K562 (cell line): ENCODE measurements around the gene EDNRB. TPM values are rescaled to one million over a fixed set of nuclear protein-coding genes. Genes with fewer than 3 reads are reported as not detected.

ENCODE experiments used
- ATAC-seq: fragments of 200-7000 bp; cut with Tn5 transposase; 3 replicates; pipeline ENCODE4 v1.9.1; 2020; ENCODE audit warnings: moderate library complexity
- BruUV-seq: library from RNA; stranded (reverse); fragments of 400-500 nt; replicated peaks from 2 replicates; lab custom pipeline; 2021; lab: Mats Ljungman, UMichigan
- CTCF ChIA-PET: fragments of 300-600 bp; formaldehyde crosslinking; extraction: SDS; loops from one replicate; lab custom pipeline; 2021; ENCODE audit warnings: low intra/inter-chr PET ratio; lab: Yijun Ruan, JAX
- POLR2A ChIA-PET: fragments of 300-600, 350-650 bp; sonication (Branson Sonifier 250); formaldehyde crosslinking; extraction: SDS; loops from one replicate; lab custom pipeline; 2021; ENCODE audit warnings: antibody characterized with exemption, inconsistent platforms; lab: Yijun Ruan, JAX
- DNase-seq, 4 experiments: peaks; one replicate each; pipeline versions ENCODE4 v3.0.0 to v3.0.0-alpha.2; 2011 to 2018; ENCODE audit warnings: low spot score in 3 of 4, mixed read lengths in 3 of 4; ENCODE audit errors: extremely low read depth in 1 of 4
- FAIRE-seq: peaks from 2 replicates; lab custom pipeline; 2011; peaks lifted over from hg19 to GRCh38; lab: Jason Lieb, UNC
- H2AFZ ChIP-seq: 2 replicates; pipeline ENCODE4 v1.6.0; 2011; ENCODE audit warnings: low read depth, low read length, control low read depth, inconsistent platforms
- H3K27ac ChIP-seq: fragments of 200-600 bp; 3 replicates; pipeline ENCODE4 v1.8.0; 2011; ENCODE audit warnings: low read depth, mild to moderate bottlenecking, control low read depth, inconsistent platforms, low read length, moderate library complexity, mixed read lengths; ENCODE audit errors: extremely low read depth
- H3K27me3 ChIP-seq, 2 experiments: fragments of 300-600 bp in 1 of 2; 2 replicates in 1 of 2; 3 replicates in 1 of 2; pipeline versions ENCODE4 v1.6.0 to v1.8.0; 2011; ENCODE audit warnings: inconsistent platforms in 2 of 2, low read length in 2 of 2, mild to moderate bottlenecking in 1 of 2, mixed read lengths in 1 of 2, moderate library complexity in 1 of 2; ENCODE audit not compliant: control insufficient read depth in 2 of 2, insufficient read depth in 2 of 2
- H3K36me3 ChIP-seq: fragments of 300-600 bp; 3 replicates; pipeline ENCODE4 v1.8.0; 2011; ENCODE audit warnings: mild to moderate bottlenecking, low read length, inconsistent platforms; ENCODE audit not compliant: control insufficient read depth, insufficient read depth
- H3K4me1 ChIP-seq, 2 experiments: fragments of 200-600 bp in 1 of 2; replicated peaks in 1 of 2; 2 replicates in 1 of 2; 3 replicates in 1 of 2; pipeline versions ENCODE4 v1.5.1 to v1.8.0; 2011; ENCODE audit warnings: inconsistent platforms in 2 of 2, low read length in 2 of 2, mild to moderate bottlenecking in 1 of 2, mixed read lengths in 1 of 2, moderate library complexity in 1 of 2; ENCODE audit not compliant: control insufficient read depth in 2 of 2, insufficient read depth in 2 of 2
- H3K4me2 ChIP-seq: 2 replicates; pipeline ENCODE4 v1.6.1; 2011; ENCODE audit warnings: low read length, control low read depth, inconsistent platforms, mixed read lengths; ENCODE audit not compliant: insufficient read depth
- H3K4me3 ChIP-seq: fragments of 200-600 bp; sonication (generic), shearing (Covaris generic); 2 replicates; pipeline ENCODE4 v1.5.1; 2016; ENCODE audit warnings: control low read depth, inconsistent platforms
- H3K79me2 ChIP-seq: fragments of 200-600 bp; 3 replicates; pipeline ENCODE4 v1.8.0; 2011; ENCODE audit warnings: low read length, inconsistent platforms; ENCODE audit not compliant: control insufficient read depth, insufficient read depth
- H3K9ac ChIP-seq, 2 experiments: 2 replicates each; pipeline versions ENCODE4 v1.6.0 to v1.6.1; 2011; ENCODE audit warnings: low read depth in 2 of 2, low read length in 2 of 2, control low read depth in 1 of 2, inconsistent platforms in 1 of 2, mild to moderate bottlenecking in 1 of 2, mixed read lengths in 1 of 2; ENCODE audit not compliant: insufficient read depth in 1 of 2
- H3K9me1 ChIP-seq: one replicate; pipeline ENCODE4 v1.6.0; 2011; ENCODE audit warnings: inconsistent platforms, mild to moderate bottlenecking, low read length, moderate library complexity; ENCODE audit not compliant: control insufficient read depth, insufficient read depth
- H3K9me3 ChIP-seq: replicated peaks from 2 replicates; pipeline ENCODE4 v1.5.1; 2011; ENCODE audit warnings: low read depth, low read length, inconsistent platforms; ENCODE audit not compliant: control insufficient read depth, insufficient read depth
- H4K20me1 ChIP-seq: replicated peaks from 2 replicates; pipeline ENCODE4 v1.6.1; 2011; ENCODE audit warnings: low read length, inconsistent platforms, mixed read lengths; ENCODE audit not compliant: control insufficient read depth, insufficient read depth
- BRD4 ChIP-seq: fragments of 200-600 bp; sonication (generic); IDR thresholded peaks from 2 replicates; pipeline ENCODE4 v1.6.1; 2017; ENCODE audit warnings: inconsistent platforms
- CBX8 ChIP-seq: fragments of 200-600 bp; sonication (generic); IDR thresholded peaks from 2 replicates; pipeline ENCODE4 v1.6.1; 2012; ENCODE audit warnings: borderline replicate concordance, mixed run types, low read depth, mild to moderate bottlenecking, moderate library complexity, mixed read lengths, low read length, control low read depth, inconsistent platforms; ENCODE audit not compliant: poor library complexity, severe bottlenecking; ENCODE audit errors: extremely low read depth
- DEAF1 ChIP-seq: fragments of 450-650 bp; formaldehyde crosslinking; IDR thresholded peaks from 2 replicates; pipeline ENCODE4 v1.4.0; 2020; ENCODE audit warnings: mild to moderate bottlenecking, moderate library complexity
- ETV6 ChIP-seq, 3 experiments: fragments of 150-350 bp in 1 of 3; sonication (generic) in 1 of 3; formaldehyde crosslinking in 1 of 3; IDR thresholded peaks; 2 replicates each; pipeline versions ENCODE4 v1.6.1 to v1.8.0; 2014 to 2022; ENCODE audit warnings: borderline replicate concordance in 2 of 3, low read depth in 2 of 3, antibody characterized with exemption in 1 of 3, low read length in 1 of 3, mild to moderate bottlenecking in 1 of 3, missing genetic modification reagents in 1 of 3
- HMGXB4 ChIP-seq: sonication (generic); formaldehyde crosslinking; IDR thresholded peaks from 2 replicates; pipeline ENCODE4 v1.8.1; 2023; ENCODE audit warnings: mild to moderate bottlenecking, missing genetic modification reagents
- KDM4B ChIP-seq, 2 experiments: fragments of 450-650 bp in 1 of 2; sonication (generic) in 1 of 2; IDR thresholded peaks; 2 replicates each; pipeline ENCODE4 v1.6.1; 2016 to 2017; ENCODE audit warnings: borderline replicate concordance in 2 of 2, antibody characterized with exemption in 1 of 2, low read depth in 1 of 2, mild to moderate bottlenecking in 1 of 2
- KLF16 ChIP-seq: IDR thresholded peaks from 2 replicates; pipeline ENCODE4 v1.6.1; 2016; ENCODE audit warnings: antibody characterized with exemption
- PREB ChIP-seq: sonication (generic); formaldehyde crosslinking; IDR thresholded peaks from 2 replicates; pipeline ENCODE4 v1.8.1; 2023; ENCODE audit warnings: mild to moderate bottlenecking, missing genetic modification reagents
- PRMT5 ChIP-seq: sonication (generic); formaldehyde crosslinking; IDR thresholded peaks from 2 replicates; pipeline ENCODE4 v1.5.0; 2020; ENCODE audit warnings: missing genetic modification reagents
- SMAD1 ChIP-seq: fragments of 150-350 bp; IDR thresholded peaks from 2 replicates; pipeline ENCODE4 v1.6.1; 2014; ENCODE audit warnings: low read length, low read depth; ENCODE audit not compliant: partially characterized antibody
- SMARCA5 ChIP-seq: fragments of 450-650 bp; IDR thresholded peaks from 2 replicates; pipeline ENCODE4 v1.6.1; 2016
- SRSF1 ChIP-seq: fragments of 200-400 bp; formaldehyde crosslinking; IDR thresholded peaks from 2 replicates; pipeline ENCODE4 v1.6.1; 2017; ENCODE audit warnings: mild to moderate bottlenecking, low read depth, low read length, moderate library complexity
- SRSF3 ChIP-seq: fragments of 200-400 bp; formaldehyde crosslinking; IDR thresholded peaks from 2 replicates; pipeline ENCODE4 v1.6.1; 2016; ENCODE audit warnings: mild to moderate bottlenecking, low read length, moderate library complexity; ENCODE audit not compliant: insufficient read depth
- ZKSCAN3 ChIP-seq: fragments of 250-450 bp; sonication (Bioruptor Pico); IDR thresholded peaks from 2 replicates; pipeline ENCODE4 v1.4.0; 2020
- ZNF274 ChIP-seq: IDR thresholded peaks from 2 replicates; pipeline ENCODE4 v1.6.1; 2011; ENCODE audit warnings: low read depth, mild to moderate bottlenecking, low read length, moderate library complexity, borderline replicate concordance
- ZNF316 ChIP-seq: fragments of 450-650 bp; IDR thresholded peaks from 2 replicates; pipeline ENCODE4 v1.6.1; 2016
- ZNF354B ChIP-seq: fragments of 250-450 bp; sonication (Bioruptor Pico); IDR thresholded peaks from 2 replicates; pipeline ENCODE4 v1.4.0; 2020
- ZNF79 ChIP-seq: fragments of 250-450 bp; sonication (Bioruptor Pico); IDR thresholded peaks from 2 replicates; pipeline ENCODE4 v1.4.0; 2020; ENCODE audit warnings: low read depth, mild to moderate bottlenecking, moderate library complexity
- ZSCAN32 ChIP-seq: fragments of 450-650 bp; formaldehyde crosslinking; IDR thresholded peaks from 2 replicates; pipeline ENCODE4 v1.4.0; 2020; ENCODE audit warnings: mild to moderate bottlenecking, moderate library complexity
- WGBS: fragments of 100-300 bp; shearing (Covaris generic); methylation state at CpG from one replicate; pipeline ENCODE4 v1.1.6; 2016; ENCODE audit warnings: low coverage, mixed read lengths; ENCODE audit not compliant: insufficient coverage; ENCODE audit errors: missing lambda C conversion rate; 5-methylcytosine and 5-hydroxymethylcytosine counted together
- in situ Hi-C: fragments of 300-500 bp; cut with MboI; formaldehyde crosslinking; loops from 4 replicates; pipeline ENCODE4 v1.15.0; 2018; ENCODE audit warnings: inconsistent platforms, mixed read lengths
- intact Hi-C: fragments of 100-400 bp; cut with micrococcal nuclease; formaldehyde crosslinking; loops from 2 replicates; pipeline ENCODE4 v1.14.2; 2022
- polyA plus RNA-seq, 8 experiments: library from polyadenylated mRNA; depleted of rRNA in 4 of 8; stranded (reverse) in 5 of 8; unstranded in 3 of 8; fragments of >200 nt; fragmentation: Nextera tagmentation in 2 of 8; fragmentation: Illumina TruSeq in 1 of 8; extraction: Ambion mirVana in 2 of 8; extraction: Trizol in 1 of 8; gene quantifications; 2 replicates each; pipeline versions ENCODE4 v1.2.1 to v1.2.3, GENCODE V29; 2011 to 2014; ENCODE audit warnings: inconsistent platforms in 1 of 8, missing spikeins in 1 of 8
- total RNA-seq, 7 experiments: library from RNA; depleted of rRNA in 6 of 7; stranded (reverse); fragments of >200 nt in 6 of 7; fragmentation: Illumina TruSeq in 2 of 7; extraction: Trizol in 2 of 7; gene quantifications; 2 replicates each; pipeline versions ENCODE4 v1.2.1 to v1.2.3, GENCODE V29; 2011 to 2021; ENCODE audit warnings: low replicate concordance in 1 of 7

EDNRB gene
- total and polyA plus RNA-seq, 9 of the 15 experiments (the other 6 are each of a cell fraction or from before 2014, with no cell fraction given), result 0.04 TPM; not detected in 8

- no peak for TF ChIP-seq ETV6 (IDR thresholded peaks at IDR 0.05; ENCODE audit: borderline replicate concordance in 1 of 2, low read depth in 2 of 2, low read length in 1 of 2)
- no peak for TF ChIP-seq ETV6 (CRISPR knock-in tag; IDR thresholded peaks at IDR 0.05; ENCODE audit: borderline replicate concordance)
- TF ChIP-seq HMGXB4 (CRISPR knock-in tag), result no peak
- no peak for TF ChIP-seq KLF16
- no peak for TF ChIP-seq ZNF354B
- no peak for TF ChIP-seq BRD4
Observed at GRCh38 chr13:77925616-77926015, 7.0 kb upstream of the EDNRB start (continued).

- BruUV-seq, result no TSS peak
- H2AFZ ChIP-seq, result no peak overlapping the region
- TF ChIP-seq ZNF316 (no peak), SRSF3 (no peak), SMARCA5 (no peak), ZNF274 (no peak), ZNF79 (no peak), DEAF1 (no peak), ZKSCAN3 (CRISPR knock-in tag) (no peak), CBX8 (no peak), PRMT5 (no peak), SRSF1 (no peak), KDM4B (IDR thresholded peaks at IDR 0.05; ENCODE audit: borderline replicate concordance in 2 of 2, low read depth in 1 of 2) (no peak), SMAD1 (no peak), ZSCAN32 (CRISPR knock-in tag) (no peak), PREB (no peak)
Observed at GRCh38 chr13:77919921-77920294, 1.3 kb upstream of the EDNRB start.

More at GRCh38 chr13:77919921-77920294, 1.3 kb upstream of the EDNRB start:
- in situ Hi-C loops, result no loop called here
- no peak overlapping the region for H3K27ac ChIP-seq
- H3K9me3 ChIP-seq, result no peaks in the 10 kb centered on the region
- no peaks in the 10 kb centered on the region for H3K27me3 ChIP-seq
- no peaks in the 10 kb centered on the region for H4K20me1 ChIP-seq
- CTCF ChIA-PET, result no interaction called here
- no peak overlapping the region for H3K4me3 ChIP-seq
- no peaks in the 10 kb centered on the region for H3K36me3 ChIP-seq
- no peaks in the 10 kb centered on the region for H3K79me2 ChIP-seq
- ATAC-seq (no peak), FAIRE-seq (no peak), DNase-seq (no peak)
- POLR2A ChIA-PET, result no interaction called here
- no peak overlapping the region for H3K4me2 ChIP-seq
- intact Hi-C loops, result no loop called here
- no peaks in the 10 kb centered on the region for H3K9me1 ChIP-seq
- no peaks in the 10 kb centered on the region for H3K4me1 ChIP-seq
- no peak overlapping the region for H3K9ac ChIP-seq
- WGBS, result 4% methylated on average over 7 of the region's 8 CpGs
